Psoas muscle (tissue), 8 donors: ENCODE data around the gene SMARCC2. TPM values are rescaled to one million over a fixed set of nuclear protein-coding genes. Genes with fewer than 3 reads are reported as not detected.

Experiments
- ATAC-seq, 4 donors: fragments of 200-7000 bp; cut with Tn5 transposase; one replicate each; pipeline ENCODE4 v1.9.1; 2020; ENCODE audit warnings: moderate library complexity in 3 of 4, mild to moderate bottlenecking in 2 of 4
- DNase-seq, 2 donors: peaks; one replicate each; pipeline ENCODE4 v3.0.0-alpha.2; 2020
- H3K27ac ChIP-seq: fragments of 200-600 bp; one replicate; pipeline ENCODE4 v1.8.0; 2022
- H3K27me3 ChIP-seq, 3 donors: fragments of 200-600 bp in 1 of 3; one replicate each; pipeline versions ENCODE4 v1.6.1 to v1.8.0; 2013 to 2022; ENCODE audit warnings: low read length in 2 of 3, mild to moderate bottlenecking in 2 of 3, moderate library complexity in 1 of 3; ENCODE audit not compliant: insufficient read depth in 3 of 3
- H3K36me3 ChIP-seq, 2 donors: fragments of 200-600 bp in 1 of 2; one replicate each; pipeline versions ENCODE4 v1.6.1 to v1.8.0; 2013 to 2022; ENCODE audit warnings: low read depth in 1 of 2, mild to moderate bottlenecking in 1 of 2, moderate library complexity in 1 of 2; ENCODE audit not compliant: insufficient read depth in 1 of 2
- H3K4me1 ChIP-seq: fragments of 200-600 bp; one replicate; pipeline ENCODE4 v1.8.0; 2022
- H3K4me3 ChIP-seq: fragments of 200-600 bp; one replicate; pipeline ENCODE4 v1.8.0; 2022; ENCODE audit warnings: mild to moderate bottlenecking
- H3K9me3 ChIP-seq: fragments of 200-600 bp; one replicate; pipeline ENCODE4 v1.8.0; 2022
- CTCF ChIP-seq: fragments of 200-600 bp; IDR thresholded peaks from one replicate; pipeline ENCODE4 v1.8.0; 2022; ENCODE audit warnings: antibody characterized with exemption
- WGBS, 3 donors: extraction: QIAGEN DNeasy Blood & Tissue Kit; methylation state at CpG; one replicate each; pipeline versions ENCODE4 v1.1.6 to v1.1.7; 2013; 5-methylcytosine and 5-hydroxymethylcytosine counted together
- intact Hi-C, 2 donors: fragments of 100-400 bp; cut with DNase I; formaldehyde crosslinking; loops; one replicate each; pipeline versions ENCODE4 v1.11.0 to v1.14.2; 2022
- polyA plus RNA-seq, 3 donors: library from polyadenylated mRNA; stranded (reverse); fragments of 200-250 nt; gene quantifications; one replicate each; pipeline ENCODE4 v1.2.3, GENCODE V29; 2013
- total RNA-seq, 4 donors: library from RNA; stranded (reverse); fragmentation: NEBNext Ultra II Directional in 2 of 4; extraction: Animal tissue kit (Norgen Biotek cat#: 25700) in 2 of 4; gene quantifications; one replicate each; pipeline versions ENCODE4 v1.2.1 to v1.2.4, GENCODE V29; 2021 to 2023
- donor health status: healthy with polysubstance abuse.
- donor health status: DM: no; HTN: no; CAD: no; lungs with moderate emphysema.
- donor health status: Bipolar disorder and iron deficiency.
- donor health status: healthy.
- donor health status: DM: yes; HTN: yes; CAD: no.
- donor health status: DM: no; HTN: no; CAD: no.
- donor health status: DM: no; HTN: no; CAD: no.
- donor health status: DM: yes; HTN: yes; CAD: no.

Gene SMARCC2
- total and polyA plus RNA-seq, 7 donors = 16.5 to 78.7 (median 49.8) TPM

- Histone ChIP-seq H3K27me3 (no peaks in the 10 kb centered on the region), H3K4me3 (peak within 1 kb of the TSS; percentile 75), H3K9me3 (no peaks in the 10 kb centered on the region), H3K4me1 (peaks cover 25% of the 10 kb centered on the region), H3K27ac (peak within 1 kb of the TSS; percentile 90), H3K36me3 (peaks cover 0 to 12% of the 10 kb centered on the region in 2 donors)
- intact Hi-C loops = loop anchor here in 1 of 2 donors (2.0 kb wide), 1 partner anchor 37 kb away; the partner anchor contains the start of gene SMARCC2
- WGBS, 3 donors = 0% methylated on average over 36 to 37 of the region's 37 CpGs
- ATAC-seq (peak; percentile 94 to 97 (median 96)), DNase-seq (peak; percentile 96 to 97)
- TF ChIP-seq CTCF = no peak
These were observed 37.0 kb downstream of the SMARCC2 start, which contains the start of gene MYL6B for GRCh38 chr12:56152132-56152755. Gene MYL6B, plus strand, starts transcription at chr12:56152587. Its CDS starts 1,332 bp downstream, at chr12:56153919.

- Histone ChIP-seq H3K4me3 (peak overlapping the region; percentile 75), H3K4me1 (peaks cover 21% of the 10 kb centered on the region), H3K9me3 (no peaks in the 10 kb centered on the region), H3K27me3 (no peaks in the 10 kb centered on the region), H3K36me3 (peaks cover 0 to 12% of the 10 kb centered on the region in 2 donors), H3K27ac (peak overlapping the region; percentile 90)
- intact Hi-C loops = loop anchor here in 1 of 2 donors (2.0 kb wide), 1 partner anchor 37 kb away; the partner anchor contains the start of gene SMARCC2
- TF ChIP-seq CTCF = peak; percentile 35
- DNase-seq = peak; percentile 53 to 77
- WGBS, 3 donors = 5 to 8% (median 8%) methylated on average over 12 of the region's 12 CpGs
- peak; percentile 56 to 78 (median 66) for ATAC-seq
These were observed 37.6 kb downstream of the SMARCC2 start for GRCh38 chr12:56151672-56152131.

- H3K4me3 ChIP-seq = no peak overlapping the region
- no peaks in the 10 kb centered on the region for H3K9me3 ChIP-seq
- TF ChIP-seq CTCF = no peak
- no peaks in the 10 kb centered on the region for H3K27me3 ChIP-seq
- H3K36me3 ChIP-seq = peaks cover 0 to 12% of the 10 kb centered on the region in 2 donors
- H3K4me1 ChIP-seq = peaks cover 21% of the 10 kb centered on the region
- ATAC-seq (no peak), DNase-seq (no peak)
- peak overlapping the region; percentile 90 for H3K27ac ChIP-seq
- intact Hi-C loops = no loop called here
- 60 to 67% (median 65%) methylated on average over 3 of the region's 3 CpGs for WGBS, 3 donors
These were observed 38.7 kb downstream of the SMARCC2 start for GRCh38 chr12:56150563-56150962.

GRCh38 chr12:56146492-56147460 is 42.5 kb downstream of the SMARCC2 start:
- ATAC-seq (peak in 1 of 4 donors; percentile 3), DNase-seq (no peak)
- no peaks in the 10 kb centered on the region for H3K9me3 ChIP-seq
- WGBS, 3 donors = 50 to 57% (median 54%) methylated on average over 13 of the region's 13 CpGs
- H3K4me3 ChIP-seq = no peak overlapping the region
- intact Hi-C loops = no loop called here
- H3K27ac ChIP-seq = no peak overlapping the region
- H3K27me3 ChIP-seq = no peaks in the 10 kb centered on the region
- H3K36me3 ChIP-seq = peaks cover 0 to 50% of the 10 kb centered on the region in 2 donors
- H3K4me1 ChIP-seq = peaks cover 14% of the 10 kb centered on the region
- no peak for TF ChIP-seq CTCF
